NCI-H524 treated with DMSO at 0.1 percent for 48 hours (cell line): ENCODE results near the gene PSMB3.

Experiments used
- DNase-seq: peaks from one replicate; lab custom pipeline; 2025; lab: John Stamatoyannopoulos, UW

Gene PSMB3

GRCh38 chr17:38733982-38734973 lies 18.3 kb upstream of the PSMB3 start:
- DNase-seq = no peak

GRCh38 chr17:38735161-38735997 lies 17.2 kb upstream of the PSMB3 start:
- no peak for DNase-seq

- no peak for DNase-seq
Observed at GRCh38 chr17:38738007-38738662, 14.4 kb upstream of the PSMB3 start.

- DNase-seq = no peak
Observed at GRCh38 chr17:38738686-38739085, 13.9 kb upstream of the PSMB3 start.

GRCh38 chr17:38739305-38739704 lies 13.2 kb upstream of the PSMB3 start:
- no peak for DNase-seq

- no peak for DNase-seq
Observed at GRCh38 chr17:38740044-38740443, 12.5 kb upstream of the PSMB3 start.

- DNase-seq = no peak
Observed at GRCh38 chr17:38740806-38741205, 11.7 kb upstream of the PSMB3 start.

GRCh38 chr17:38741461-38741860 lies 11.1 kb upstream of the PSMB3 start:
- no peak for DNase-seq

- DNase-seq = no peak
Observed at GRCh38 chr17:38741921-38742410, 10.6 kb upstream of the PSMB3 start.

- DNase-seq = peak; percentile 83
Observed at GRCh38 chr17:38742411-38743308, 9.9 kb upstream of the PSMB3 start.

- DNase-seq = no peak
Observed at GRCh38 chr17:38743556-38744171, 8.9 kb upstream of the PSMB3 start.

- DNase-seq = peak; percentile 35
Observed at GRCh38 chr17:38745545-38745944, 7.0 kb upstream of the PSMB3 start.

GRCh38 chr17:38746004-38746848 lies 6.3 kb upstream of the PSMB3 start:
- DNase-seq = no peak

- no peak for DNase-seq
Observed at GRCh38 chr17:38746849-38747462, 5.6 kb upstream of the PSMB3 start.

- no peak for DNase-seq
Observed at GRCh38 chr17:38747463-38748148, 4.9 kb upstream of the PSMB3 start.

- DNase-seq = peak; percentile 68
Observed at GRCh38 chr17:38748149-38748891, 4.2 kb upstream of the PSMB3 start, which contains the start of gene PCGF2. Gene PCGF2 (minus strand): TSS chr17:38748336. CDS start chr17:38740402, 7,934 bp downstream.

GRCh38 chr17:38748892-38749222 lies 3.7 kb upstream of the PSMB3 start:
- DNase-seq = no peak
